GM12892 (cell line): Measurements from ENCODE around the gene PAK2.

ENCODE experiments used
- POLR2A ChIP-seq: IDR thresholded peaks from 2 replicates; pipeline ENCODE4 v1.6.1; 2011; ENCODE audit warnings: low read depth, low read length, control low read depth
- POLR2AphosphoS5 ChIP-seq: IDR thresholded peaks from 2 replicates; pipeline ENCODE4 v1.6.1; 2011; ENCODE audit warnings: low read depth, low read length, control low read depth
- TAF1 ChIP-seq: IDR thresholded peaks from 2 replicates; pipeline ENCODE4 v1.6.1; 2011; ENCODE audit warnings: low read depth, mild to moderate bottlenecking, control low read depth, low read length, borderline replicate concordance

GRCh38 chr3:196774848-196775422 is 35.3 kb downstream of the PAK2 start:
- TF ChIP-seq POLR2AphosphoS5 (no peak), POLR2A (no peak), TAF1 (no peak)
